SK-N-SH (cell line): ENCODE measurements around the gene CLEC16A. TPM values are rescaled to one million over a fixed set of nuclear protein-coding genes. Genes with fewer than 3 reads are reported as not detected.

Experiments
- CTCF ChIA-PET: fragments of 300-600, 350-600 bp; formaldehyde crosslinking; extraction: SDS; loops from one replicate; lab custom pipeline; 2021; lab: Yijun Ruan, JAX
- POLR2A ChIA-PET: fragments of 350-600 bp; sonication (Branson Sonifier 250); formaldehyde crosslinking; extraction: SDS; loops from one replicate; lab custom pipeline; 2020; ENCODE audit warnings: antibody characterized with exemption, inconsistent platforms; lab: Yijun Ruan, JAX
- DNase-seq: peaks from one replicate; pipeline ENCODE4 v3.0.0; 2012
- H2AFZ ChIP-seq: fragments of 200-600 bp; sonication (generic); 2 replicates; pipeline ENCODE4 v1.8.1; 2016; ENCODE audit warnings: antibody characterized with exemption, mild to moderate bottlenecking, low read depth
- H3F3A ChIP-seq: fragments of 200-600 bp; sonication (generic); replicated peaks from 2 replicates; pipeline ENCODE3; 2016; ENCODE audit warnings: antibody characterized with exemption, mild to moderate bottlenecking; ENCODE audit not compliant: insufficient read depth
- H3K27ac ChIP-seq, 2 experiments: fragments of 200-500 bp in 1 of 2; fragments of 200-600 bp in 1 of 2; sonication (Bioruptor generic) in 1 of 2; sonication (generic), shearing (Covaris generic) in 1 of 2; 2 replicates each; pipeline versions ENCODE4 v1.5.1 to v1.6.1; 2014 to 2016; ENCODE audit warnings: low read depth in 2 of 2, inconsistent platforms in 1 of 2, low read length in 1 of 2, mild to moderate bottlenecking in 1 of 2, mixed read lengths in 1 of 2
- H3K27me3 ChIP-seq: fragments of 200-600 bp; sonication (generic), shearing (Covaris generic); 2 replicates; pipeline ENCODE4 v1.6.1; 2016; ENCODE audit warnings: mixed run types; ENCODE audit not compliant: insufficient read depth
- H3K36me3 ChIP-seq, 2 experiments: fragments of 200-500 bp in 1 of 2; fragments of 200-600 bp in 1 of 2; sonication (Bioruptor generic) in 1 of 2; sonication (generic) in 1 of 2; replicated peaks in 1 of 2; 2 replicates each; pipeline versions ENCODE3 to v1.5.1; 2014 to 2016; ENCODE audit warnings: low read length in 1 of 2, mild to moderate bottlenecking in 1 of 2; ENCODE audit not compliant: insufficient read depth in 2 of 2, control insufficient read depth in 1 of 2
- H3K4me1 ChIP-seq, 2 experiments: fragments of 200-500 bp in 1 of 2; fragments of 200-600 bp in 1 of 2; sonication (Bioruptor generic) in 1 of 2; sonication (generic), shearing (Covaris generic) in 1 of 2; 2 replicates each; pipeline versions ENCODE4 v1.5.1 to v1.6.1; 2014 to 2016; ENCODE audit warnings: low read depth in 1 of 2, low read length in 1 of 2, mixed run types in 1 of 2; ENCODE audit not compliant: insufficient read depth in 2 of 2, control insufficient read depth in 1 of 2
- H3K4me2 ChIP-seq: fragments of 200-600 bp; sonication (generic), shearing (Covaris generic); 2 replicates; pipeline ENCODE4 v1.6.1; 2017; ENCODE audit warnings: mixed run types
- H3K4me3 ChIP-seq, 2 experiments: fragments of 200-500 bp in 1 of 2; fragments of 200-600 bp in 1 of 2; sonication (Bioruptor generic) in 1 of 2; sonication (generic), shearing (Covaris generic) in 1 of 2; 2 replicates each; pipeline versions ENCODE4 v1.5.1 to v1.8.1; 2014 to 2016; ENCODE audit warnings: low read depth in 2 of 2, inconsistent platforms in 1 of 2, low read length in 1 of 2, mild to moderate bottlenecking in 1 of 2, mixed read lengths in 1 of 2, moderate library complexity in 1 of 2
- H3K79me2 ChIP-seq: fragments of 200-600 bp; sonication (generic); 2 replicates; pipeline ENCODE4 v1.8.1; 2017; ENCODE audit warnings: mild to moderate bottlenecking; ENCODE audit not compliant: insufficient read depth
- H3K9ac ChIP-seq: fragments of 200-600 bp; sonication (generic); 2 replicates; pipeline ENCODE4 v1.6.1; 2017; ENCODE audit warnings: mixed run types
- H3K9me2 ChIP-seq: fragments of 200-600 bp; sonication (generic); 2 replicates; pipeline ENCODE4 v1.6.1; 2017; ENCODE audit warnings: mixed run types
- H3K9me3 ChIP-seq: fragments of 200-600 bp; sonication (generic); 2 replicates; pipeline ENCODE4 v1.6.1; 2017; ENCODE audit warnings: mixed run types, mild to moderate bottlenecking, moderate library complexity
- H4K20me1 ChIP-seq: fragments of 200-600 bp; sonication (generic); 2 replicates; pipeline ENCODE4 v1.6.1; 2017; ENCODE audit warnings: mild to moderate bottlenecking, mixed run types; ENCODE audit not compliant: insufficient read depth
- EP300 ChIP-seq, 2 experiments: IDR thresholded peaks; 2 replicates each; pipeline versions ENCODE4 v1.4.0 to v1.6.1; 2012; ENCODE audit warnings: borderline replicate concordance in 1 of 2, low read depth in 1 of 2, low read length in 1 of 2
- EZH2phosphoT487 ChIP-seq: fragments of 200-600 bp; sonication (generic); IDR thresholded peaks from 2 replicates; pipeline ENCODE4 v1.6.1; 2017; ENCODE audit warnings: low read depth, mixed run types, mild to moderate bottlenecking, antibody characterized with exemption, moderate library complexity, borderline replicate concordance
- FOXJ3 ChIP-seq: sonication (generic); formaldehyde crosslinking; IDR thresholded peaks from 2 replicates; pipeline ENCODE4 v1.5.1; 2020; ENCODE audit warnings: mild to moderate bottlenecking, missing genetic modification reagents
- FOXM1 ChIP-seq: IDR thresholded peaks from 2 replicates; pipeline ENCODE4 v1.4.0; 2012; ENCODE audit warnings: low read depth, mild to moderate bottlenecking
- GATA2 ChIP-seq: sonication (generic); formaldehyde crosslinking; IDR thresholded peaks from 2 replicates; pipeline ENCODE4 v1.5.0; 2020; ENCODE audit warnings: mild to moderate bottlenecking, missing genetic modification reagents
- MAX ChIP-seq: IDR thresholded peaks from 2 replicates; pipeline ENCODE4 v1.4.0; 2012; ENCODE audit warnings: low read depth
- MXI1 ChIP-seq: IDR thresholded peaks from 2 replicates; pipeline ENCODE4 v1.6.1; 2012; ENCODE audit warnings: mild to moderate bottlenecking, low read depth, low read length, improper control_type of control experiment
- NFIC ChIP-seq: IDR thresholded peaks from 2 replicates; pipeline ENCODE4 v1.4.0; 2012; ENCODE audit warnings: borderline replicate concordance
- NRF1 ChIP-seq: IDR thresholded peaks from 2 replicates; pipeline ENCODE4 v1.6.1; 2012; ENCODE audit warnings: low read depth, mild to moderate bottlenecking, low read length
- PBX3 ChIP-seq: IDR thresholded peaks from 2 replicates; pipeline ENCODE4; 2012
- POLR2AphosphoS5 ChIP-seq: IDR thresholded peaks from 2 replicates; pipeline ENCODE4 v1.6.1; 2012; ENCODE audit warnings: low read depth, low read length
- RCOR1 ChIP-seq: fragments of 150-350 bp; IDR thresholded peaks from 2 replicates; pipeline ENCODE4 v1.6.1; 2017; ENCODE audit warnings: antibody characterized with exemption, low read length
- REST ChIP-seq: IDR thresholded peaks from 2 replicates; pipeline ENCODE4 v1.6.1; 2012; ENCODE audit warnings: mild to moderate bottlenecking, low read depth, low read length, moderate library complexity
- RXRA ChIP-seq: IDR thresholded peaks from 2 replicates; pipeline ENCODE4 v1.4.0; 2012; ENCODE audit warnings: low read depth, mild to moderate bottlenecking, borderline replicate concordance
- TAF1 ChIP-seq: IDR thresholded peaks from 2 replicates; pipeline ENCODE4 v1.6.1; 2012; ENCODE audit warnings: low read depth, mild to moderate bottlenecking, low read length, moderate library complexity, borderline replicate concordance
- USF1 ChIP-seq: IDR thresholded peaks from 2 replicates; pipeline ENCODE4 v1.4.0; 2012; ENCODE audit warnings: low read depth, borderline replicate concordance
- USF2 ChIP-seq: fragments of 150-350 bp; IDR thresholded peaks from 2 replicates; pipeline ENCODE4 v1.6.1; 2017; ENCODE audit warnings: antibody characterized with exemption, low read length, low read depth, borderline replicate concordance
- YY1 ChIP-seq: IDR thresholded peaks from 2 replicates; pipeline ENCODE4 v1.4.0; 2012; ENCODE audit warnings: low read depth, mild to moderate bottlenecking
- WGBS: methylation state at CpG from one replicate; pipeline ENCODE4 v1.1.6; 2017; ENCODE audit warnings: low lambda C conversion rate; 5-methylcytosine and 5-hydroxymethylcytosine counted together
- polyA plus RNA-seq, 3 experiments: library from polyadenylated mRNA; depleted of rRNA; stranded (reverse); fragments of >200 nt; gene quantifications; 2 replicates each; pipeline ENCODE4 v1.2.3, GENCODE V29; 2012

CLEC16A gene
- polyA plus RNA-seq, 1 of the 3 experiments (the other 2 are of a cell fraction), result 13.7 TPM

- TF ChIP-seq REST (no peak), EP300 (IDR thresholded peaks at IDR 0.05; ENCODE audit: borderline replicate concordance in 1 of 2, low read depth in 1 of 2, low read length in 1 of 2) (no peak), FOXM1 (no peak), USF2 (no peak), POLR2AphosphoS5 (no peak), MAX (no peak)
- TF ChIP-seq, all 33 proteins: peak for 0
Measured at GRCh38 chr16:10926094-10926493, 18.3 kb upstream of the CLEC16A start (continued).

- no peak overlapping the region for H2AFZ ChIP-seq
- peaks cover 20% of the 10 kb centered on the region for H4K20me1 ChIP-seq
- H3F3A ChIP-seq, result no peaks in the 10 kb centered on the region
- ChIA-PET CTCF (interaction anchor here (1.6 kb wide), 1 partner anchor 8 kb away, joined by 9 read pairs; no protein-coding TSS in a partner anchor), POLR2A (no interaction called here)
- H3K9me3 ChIP-seq, result no peaks in the 10 kb centered on the region
- TF ChIP-seq TAF1, result no peak
- no peak for TF ChIP-seq RCOR1
- TF ChIP-seq YY1, result no peak
- TF ChIP-seq EZH2phosphoT487, result no peak
- TF ChIP-seq EP300 (IDR thresholded peaks at IDR 0.05; ENCODE audit: borderline replicate concordance in 1 of 2, low read depth in 1 of 2, low read length in 1 of 2), result no peak
- TF ChIP-seq GATA2, result no peak
- TF ChIP-seq USF2, result no peak
- no peak for TF ChIP-seq FOXJ3
- no peak for TF ChIP-seq POLR2AphosphoS5
- no peak for TF ChIP-seq RXRA
- no peak for TF ChIP-seq NRF1
- TF ChIP-seq MXI1, result no peak
- no peak for TF ChIP-seq USF1
- no peak for TF ChIP-seq PBX3
- TF ChIP-seq NFIC, result no peak
- DNase-seq, result no peak
- 0 out of 2 replicates have a peak, but pooled peaks cover 4% of the 10 kb centered on the region for H3K79me2 ChIP-seq
- H3K9ac ChIP-seq, result no peak overlapping the region
- H3K9me2 ChIP-seq, result no peaks in the 10 kb centered on the region
- H3K27me3 ChIP-seq, result no peaks in the 10 kb centered on the region
- no peak overlapping the region for H3K4me2 ChIP-seq
- WGBS, result 91% methylated on average over 5 of the region's 5 CpGs
- no peak overlapping the region for H3K4me3 ChIP-seq
- H3K4me1 ChIP-seq, result peaks cover 0 to 5% of the 10 kb centered on the region in 2 experiments; a peak in 1 of 4 replicates
- H3K27ac ChIP-seq, result no peak overlapping the region
- peaks cover 5 to 22% of the 10 kb centered on the region in 2 experiments for H3K36me3 ChIP-seq
Measured at GRCh38 chr16:10926867-10927266, 17.5 kb upstream of the CLEC16A start.
